NCI-H345 treated with DMSO at 0.1 percent for 48 hours (cell line): ENCODE measurements around the gene LRRN2.

ENCODE experiments used
- DNase-seq: peaks from one replicate; lab custom pipeline; 2025; ENCODE audit not compliant: unreplicated experiment; lab: John Stamatoyannopoulos, UW

The LRRN2 gene

GRCh38 chr1:204712708-204713430, 27.3 kb upstream of the LRRN2 start:
- DNase-seq, result no peak

GRCh38 chr1:204711947-204712701, 26.6 kb upstream of the LRRN2 start:
- peak; percentile 36 for DNase-seq

GRCh38 chr1:204711103-204711946, 25.8 kb upstream of the LRRN2 start:
- DNase-seq, result no peak

GRCh38 chr1:204709960-204710912, 24.7 kb upstream of the LRRN2 start:
- DNase-seq, result no peak

- DNase-seq, result no peak
Observed at GRCh38 chr1:204709021-204709420, 23.5 kb upstream of the LRRN2 start.

GRCh38 chr1:204706838-204707509, 21.4 kb upstream of the LRRN2 start:
- DNase-seq, result no peak

- no peak for DNase-seq
Observed at GRCh38 chr1:204705888-204706837, 20.6 kb upstream of the LRRN2 start.

- DNase-seq, result no peak
Observed at GRCh38 chr1:204705493-204705811, 19.9 kb upstream of the LRRN2 start.

GRCh38 chr1:204704794-204705492, 19.4 kb upstream of the LRRN2 start:
- DNase-seq, result no peak

GRCh38 chr1:204703826-204704612, 18.5 kb upstream of the LRRN2 start:
- no peak for DNase-seq

GRCh38 chr1:204703268-204703664, 17.7 kb upstream of the LRRN2 start:
- DNase-seq, result no peak

GRCh38 chr1:204702552-204703267, 17.2 kb upstream of the LRRN2 start:
- no peak for DNase-seq

- no peak for DNase-seq
Observed at GRCh38 chr1:204701229-204701628, 15.7 kb upstream of the LRRN2 start.

- no peak for DNase-seq
Observed at GRCh38 chr1:204697893-204698292, 12.4 kb upstream of the LRRN2 start.

- no peak for DNase-seq
Observed at GRCh38 chr1:204696606-204697005, 11.1 kb upstream of the LRRN2 start.

GRCh38 chr1:204695692-204696091, 10.2 kb upstream of the LRRN2 start:
- no peak for DNase-seq

GRCh38 chr1:204694145-204694544, 8.6 kb upstream of the LRRN2 start:
- DNase-seq, result no peak
